OCI-LY3 (cell line): ENCODE data around the gene FYB2.

Experiments
- CTCF ChIP-seq: fragments of 200-600, 300-600 bp; sonication (generic); IDR thresholded peaks from 2 replicates; pipeline ENCODE4 v1.5.1; 2014; ENCODE audit warnings: antibody characterized with exemption, low read length, low read depth
- EZH2phosphoT487 ChIP-seq: fragments of 200-600 bp; shearing (Covaris generic); IDR thresholded peaks from 2 replicates; pipeline ENCODE4 v1.6.1; 2018; ENCODE audit warnings: antibody characterized with exemption, mixed run types, low read depth

DNA sequence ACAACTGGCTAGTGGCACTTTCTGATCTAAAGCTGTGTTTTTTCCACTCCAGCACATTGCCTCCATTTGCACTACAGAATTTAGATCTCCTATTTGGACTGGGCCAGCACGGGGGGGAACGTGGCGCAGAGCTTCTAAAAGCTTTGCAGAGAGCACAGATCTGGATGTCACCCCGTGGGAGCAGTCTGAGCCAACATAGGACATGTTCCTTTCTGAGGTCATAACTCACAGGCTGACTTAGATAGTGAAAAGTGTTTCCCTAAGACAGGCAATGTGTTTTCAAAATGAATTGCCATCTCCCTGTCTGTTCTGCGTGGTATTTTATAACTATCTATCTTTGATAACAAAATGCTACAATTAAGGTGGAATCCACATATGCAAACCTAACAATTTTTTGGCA, 31.7 kb upstream of the FYB2 start:
- TF ChIP-seq CTCF (no peak), EZH2phosphoT487 (no peak)
